Prostate gland (tissue), 2 donors: ENCODE measurements around the gene TRPM6.
"Not testable (repeated sequence)": the region's sequence is repeated elsewhere in the genome, so short reads cannot be mapped to it uniquely, and the experiment has no call there.

Source experiments
- CTCF ChIP-seq, 4 experiments: fragments of 200-600 bp in 2 of 4; fragments of 450-650 bp in 2 of 4; sonication (generic) in 2 of 4; IDR thresholded peaks; 1 replicate in 3 of 4; 2 replicates in 1 of 4; pipeline ENCODE4 v1.5.1; 2016 to 2019; ENCODE audit warnings: antibody characterized with exemption in 4 of 4, mild to moderate bottlenecking in 2 of 4, moderate library complexity in 2 of 4
- POLR2A ChIP-seq: fragments of 450-650 bp; IDR thresholded peaks from one replicate; pipeline ENCODE4 v1.6.1; 2016; ENCODE audit warnings: antibody characterized with exemption, mild to moderate bottlenecking
- POLR2AphosphoS5 ChIP-seq: sonication (generic); formaldehyde crosslinking; IDR thresholded peaks from one replicate; pipeline ENCODE4 v1.6.1; 2017; ENCODE audit warnings: antibody characterized with exemption

GRCh38 chr9:74888449-74888848 lies 728 bp upstream of the TRPM6 start:
- TF ChIP-seq CTCF (IDR thresholded peaks at IDR 0.05); POLR2AphosphoS5; POLR2A: not testable (repeated sequence)
